Endothelial cell of umbilical vein (primary cell): Measurements from ENCODE around the gene C11orf24. TPM values are rescaled to one million over a fixed set of nuclear protein-coding genes. Genes with fewer than 3 reads are reported as not detected.

Source experiments
- BruUV-seq: library from RNA; stranded (reverse); fragments of 400-500 nt; replicated peaks from 2 replicates; lab custom pipeline; 2021; lab: Mats Ljungman, UMichigan
- CTCF ChIA-PET: fragments of 300-600, 350-600 bp; sonication (Branson Sonifier 250); formaldehyde crosslinking; loops from one replicate; lab custom pipeline; 2021; ENCODE audit warnings: antibody characterized with exemption, inconsistent platforms; lab: Charles Lee
- POLR2A ChIA-PET: fragments of 300-600, 350-600 bp; sonication (Branson Sonifier 250); formaldehyde crosslinking; loops from one replicate; lab custom pipeline; 2021; ENCODE audit warnings: antibody characterized with exemption, inconsistent platforms; lab: Charles Lee
- DNase-seq: peaks from one replicate; pipeline ENCODE4 v3.0.0-alpha.2; 2011; ENCODE audit warnings: low read depth, low spot score
- FAIRE-seq: peaks from 2 replicates; lab custom pipeline; 2011; peaks lifted over from hg19 to GRCh38; lab: Jason Lieb, UNC
- H2AFZ ChIP-seq: 2 replicates; pipeline ENCODE4 v1.6.0; 2012; ENCODE audit warnings: low read depth, low read length, control low read depth, inconsistent platforms
- H3K27ac ChIP-seq: 2 replicates; pipeline ENCODE4 v1.5.1; 2011; ENCODE audit warnings: low read depth, mild to moderate bottlenecking, control low read depth, low read length, moderate library complexity; ENCODE audit not compliant: insufficient read depth
- H3K27me3 ChIP-seq, 2 experiments: 2 replicates each; pipeline versions ENCODE4 v1.6.0 to v1.6.1; 2011; ENCODE audit warnings: low read length in 2 of 2, mixed read lengths in 1 of 2; ENCODE audit not compliant: control insufficient read depth in 2 of 2, insufficient read depth in 2 of 2
- H3K36me3 ChIP-seq, 2 experiments: 2 replicates in 1 of 2; 3 replicates in 1 of 2; pipeline ENCODE4 v1.5.1; 2011; ENCODE audit warnings: low read length in 2 of 2, mild to moderate bottlenecking in 1 of 2, moderate library complexity in 1 of 2; ENCODE audit not compliant: control insufficient read depth in 2 of 2, insufficient read depth in 2 of 2; ENCODE audit errors: extremely low read depth in 1 of 2
- H3K4me1 ChIP-seq: 3 replicates; pipeline ENCODE4 v1.5.1; 2011; ENCODE audit warnings: mild to moderate bottlenecking, low read length; ENCODE audit not compliant: control insufficient read depth, insufficient read depth; ENCODE audit errors: extremely low read depth
- H3K4me2 ChIP-seq: 2 replicates; pipeline ENCODE4 v1.6.1; 2011; ENCODE audit warnings: low read length, control low read depth, mixed read lengths; ENCODE audit not compliant: insufficient read depth
- H3K4me3 ChIP-seq, 3 experiments: fragments of 200-600 bp in 1 of 3; sonication (generic), shearing (Covaris generic) in 1 of 3; replicated peaks in 1 of 3; 2 replicates each; pipeline ENCODE4 v1.5.1; 2011 to 2016; ENCODE audit warnings: control low read depth in 3 of 3, low read length in 3 of 3, mild to moderate bottlenecking in 2 of 3, inconsistent platforms in 1 of 3, low read depth in 1 of 3, moderate library complexity in 1 of 3; ENCODE audit not compliant: insufficient read depth in 1 of 3
- H3K79me2 ChIP-seq: 2 replicates; pipeline ENCODE4 v1.6.0; 2012; ENCODE audit warnings: low read length, inconsistent platforms; ENCODE audit not compliant: control insufficient read depth, insufficient read depth
- H3K9ac ChIP-seq: replicated peaks from 2 replicates; pipeline ENCODE3; 2011; ENCODE audit warnings: low read length, control low read depth; ENCODE audit not compliant: insufficient read depth; ENCODE audit errors: extremely low read depth
- H3K9me1 ChIP-seq: replicated peaks from 3 replicates; pipeline ENCODE4 v1.6.0; 2011; ENCODE audit warnings: mild to moderate bottlenecking, low read length; ENCODE audit not compliant: control insufficient read depth, insufficient read depth; ENCODE audit errors: extremely low read depth
- H3K9me3 ChIP-seq: replicated peaks from 2 replicates; pipeline ENCODE4 v1.5.1; 2012; ENCODE audit warnings: low read length, inconsistent platforms; ENCODE audit not compliant: control insufficient read depth, insufficient read depth
- H4K20me1 ChIP-seq: replicated peaks from 2 replicates; pipeline ENCODE3; 2011; ENCODE audit warnings: mild to moderate bottlenecking, low read length; ENCODE audit not compliant: control insufficient read depth, insufficient read depth; ENCODE audit errors: extremely low read depth
- EZH2 ChIP-seq: IDR thresholded peaks from 2 replicates; pipeline ENCODE4 v1.6.1; 2012; ENCODE audit warnings: borderline replicate concordance, low read depth, mild to moderate bottlenecking, moderate library complexity, low read length, inconsistent platforms; ENCODE audit not compliant: severe bottlenecking
- FOS ChIP-seq: IDR thresholded peaks from 2 replicates; pipeline ENCODE4 v1.6.1; 2011; ENCODE audit warnings: mild to moderate bottlenecking, low read length, moderate library complexity, borderline replicate concordance; ENCODE audit not compliant: insufficient read depth
- GATA2 ChIP-seq: IDR thresholded peaks from 2 replicates; pipeline ENCODE4 v1.7.0; 2011; ENCODE audit warnings: low read depth, mild to moderate bottlenecking, moderate library complexity, mixed read lengths, low read length; ENCODE audit not compliant: insufficient read length, insufficient read depth
- JUN ChIP-seq: IDR thresholded peaks from 2 replicates; pipeline ENCODE4 v1.6.1; 2011; ENCODE audit warnings: borderline replicate concordance, low read depth; ENCODE audit not compliant: insufficient read length, insufficient read depth
- MYC ChIP-seq: IDR thresholded peaks from one replicate; pipeline ENCODE4 v1.6.1; 2011; ENCODE audit warnings: mild to moderate bottlenecking, low read depth, low read length
- POLR2A ChIP-seq: IDR thresholded peaks from 2 replicates; pipeline ENCODE4 v1.6.1; 2012; ENCODE audit warnings: low read depth, mild to moderate bottlenecking, control low read depth, low read length
- POLR2AphosphoS5 ChIP-seq: IDR thresholded peaks from 2 replicates; pipeline ENCODE4 v1.6.1; 2012; ENCODE audit warnings: low read depth, mild to moderate bottlenecking, control low read depth, low read length, moderate library complexity; ENCODE audit not compliant: insufficient read depth
- dilution Hi-C: fragments of 300-500 bp; cut with MboI; formaldehyde crosslinking; loops from one replicate; pipeline ENCODE4 v1.15.0; 2019; ENCODE audit warnings: low sequenced_read_pairs; ENCODE audit not compliant: extremely low pct_ligation_motif_present
- intact Hi-C: fragments of 100-400 bp; cut with micrococcal nuclease; formaldehyde crosslinking; loops from one replicate; pipeline ENCODE4 v1.10.0; 2022
- polyA plus RNA-seq, 4 experiments: library from polyadenylated mRNA; depleted of rRNA in 3 of 4; stranded (reverse) in 3 of 4; unstranded in 1 of 4; fragments of >200 nt; gene quantifications; 2 replicates each; pipeline versions ENCODE4 v1.2.1 to v1.2.3, GENCODE V29; 2011 to 2012; ENCODE audit warnings: missing spikeins in 1 of 4
- total RNA-seq: library from RNA; stranded (reverse); gene quantifications from 2 replicates; pipeline ENCODE4 v1.2.3, GENCODE V29; 2021
- TF ChIP-seq, protein P1 (sequence below): IDR thresholded peaks from 2 replicates; pipeline ENCODE4 v1.6.1; 2011; ENCODE audit not compliant: insufficient read depth, insufficient read length
- TF ChIP-seq, protein P2 (sequence below), 2 donors: IDR thresholded peaks; 1 replicate in 1 of 2; 2 replicates in 1 of 2; pipeline ENCODE4 v1.5.1; 2011; ENCODE audit warnings: low read length in 2 of 2, mild to moderate bottlenecking in 2 of 2, moderate library complexity in 2 of 2, control low read depth in 1 of 2, inconsistent platforms in 1 of 2, low read depth in 1 of 2; ENCODE audit not compliant: insufficient read depth in 1 of 2; ENCODE audit errors: extremely low read depth in 1 of 2

The C11orf24 gene
- total and polyA plus RNA-seq, 2 donors (not counting 3 experiments of a cell fraction or from before 2014, with no cell fraction given) = 26.4 to 34.1 TPM

GRCh38 chr11:68215524-68216170 is 56.1 kb downstream of the C11orf24 start:
- peaks cover 13% of the 10 kb centered on the region for H3K4me1 ChIP-seq
- H3K4me3 ChIP-seq = no peak overlapping the region
- intact Hi-C loops (no loop called here), dilution Hi-C loops (no loop called here)
- H4K20me1 ChIP-seq = peaks cover 5% of the 10 kb centered on the region
- no peak overlapping the region for H2AFZ ChIP-seq
- BruUV-seq = no TSS peak
- H3K27me3 ChIP-seq = peaks cover 6% of the 10 kb centered on the region in 2 experiments
- H3K4me2 ChIP-seq = no peak overlapping the region
- H3K79me2 ChIP-seq = peaks cover 20% of the 10 kb centered on the region
- no peaks in the 10 kb centered on the region for H3K9me3 ChIP-seq
- DNase-seq (no peak), FAIRE-seq (no peak)
- POLR2A ChIA-PET = no interaction called here
- no peak overlapping the region for H3K9ac ChIP-seq
- no peaks in the 10 kb centered on the region for H3K9me1 ChIP-seq
- TF ChIP-seq POLR2A (no peak), JUN (no peak), GATA2 (no peak), FOS (no peak)
- TF ChIP-seq, protein P1, sequence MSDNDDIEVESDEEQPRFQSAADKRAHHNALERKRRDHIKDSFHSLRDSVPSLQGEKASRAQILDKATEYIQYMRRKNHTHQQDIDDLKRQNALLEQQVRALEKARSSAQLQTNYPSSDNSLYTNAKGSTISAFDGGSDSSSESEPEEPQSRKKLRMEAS = no peak
- CTCF ChIA-PET = interaction anchor here (0.9 kb wide), 1 partner anchor 10 kb away, joined by 4 read pairs; no protein-coding TSS in a partner anchor
- no peak overlapping the region for H3K27ac ChIP-seq
- no peaks in the 10 kb centered on the region for H3K36me3 ChIP-seq

GRCh38 chr11:68215087-68215445 is 56.7 kb downstream of the C11orf24 start:
- TF ChIP-seq, protein P1 = no peak
- TF ChIP-seq FOS (no peak), JUN (no peak), POLR2AphosphoS5 (no peak), GATA2 (no peak), MYC (no peak), POLR2A (no peak), EZH2 (no peak)
- TF ChIP-seq, protein P2, sequence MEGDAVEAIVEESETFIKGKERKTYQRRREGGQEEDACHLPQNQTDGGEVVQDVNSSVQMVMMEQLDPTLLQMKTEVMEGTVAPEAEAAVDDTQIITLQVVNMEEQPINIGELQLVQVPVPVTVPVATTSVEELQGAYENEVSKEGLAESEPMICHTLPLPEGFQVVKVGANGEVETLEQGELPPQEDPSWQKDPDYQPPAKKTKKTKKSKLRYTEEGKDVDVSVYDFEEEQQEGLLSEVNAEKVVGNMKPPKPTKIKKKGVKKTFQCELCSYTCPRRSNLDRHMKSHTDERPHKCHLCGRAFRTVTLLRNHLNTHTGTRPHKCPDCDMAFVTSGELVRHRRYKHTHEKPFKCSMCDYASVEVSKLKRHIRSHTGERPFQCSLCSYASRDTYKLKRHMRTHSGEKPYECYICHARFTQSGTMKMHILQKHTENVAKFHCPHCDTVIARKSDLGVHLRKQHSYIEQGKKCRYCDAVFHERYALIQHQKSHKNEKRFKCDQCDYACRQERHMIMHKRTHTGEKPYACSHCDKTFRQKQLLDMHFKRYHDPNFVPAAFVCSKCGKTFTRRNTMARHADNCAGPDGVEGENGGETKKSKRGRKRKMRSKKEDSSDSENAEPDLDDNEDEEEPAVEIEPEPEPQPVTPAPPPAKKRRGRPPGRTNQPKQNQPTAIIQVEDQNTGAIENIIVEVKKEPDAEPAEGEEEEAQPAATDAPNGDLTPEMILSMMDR (IDR thresholded peaks at IDR 0.05; ENCODE audit: extremely low read depth in 1 of 2, insufficient read depth in 1 of 2, low read depth in 1 of 2, low read length in 2 of 2) = no peak
- ChIA-PET POLR2A (no interaction called here), CTCF (interaction anchor here (0.9 kb wide), 1 partner anchor 10 kb away, joined by 4 read pairs; no protein-coding TSS in a partner anchor)
- FAIRE-seq (no peak), DNase-seq (no peak)
- Histone ChIP-seq H3K27ac (no peak overlapping the region), H3K4me2 (no peak overlapping the region), H3K4me1 (peaks cover 13% of the 10 kb centered on the region), H3K36me3 (no peaks in the 10 kb centered on the region), H3K79me2 (peaks cover 26% of the 10 kb centered on the region), H3K9me1 (no peaks in the 10 kb centered on the region), H3K4me3 (no peak overlapping the region), H4K20me1 (peaks cover 5% of the 10 kb centered on the region), H3K27me3 (peaks cover 5 to 6% of the 10 kb centered on the region in 2 experiments), H2AFZ (no peak overlapping the region), H3K9ac (no peak overlapping the region), H3K9me3 (no peaks in the 10 kb centered on the region)
- dilution Hi-C loops = no loop called here
- intact Hi-C loops = no loop called here
- no TSS peak for BruUV-seq
